ENCODE results near the gene OR51M1. TPM values are rescaled to one million over a fixed set of nuclear protein-coding genes. Genes with fewer than 3 reads are reported as not detected.

Gene OR51M1
- total and polyA plus RNA-seq, 2 of the 13 experiments (the other 11 are each of a cell fraction or from before 2014, with no cell fraction given) = not detected

DNA sequence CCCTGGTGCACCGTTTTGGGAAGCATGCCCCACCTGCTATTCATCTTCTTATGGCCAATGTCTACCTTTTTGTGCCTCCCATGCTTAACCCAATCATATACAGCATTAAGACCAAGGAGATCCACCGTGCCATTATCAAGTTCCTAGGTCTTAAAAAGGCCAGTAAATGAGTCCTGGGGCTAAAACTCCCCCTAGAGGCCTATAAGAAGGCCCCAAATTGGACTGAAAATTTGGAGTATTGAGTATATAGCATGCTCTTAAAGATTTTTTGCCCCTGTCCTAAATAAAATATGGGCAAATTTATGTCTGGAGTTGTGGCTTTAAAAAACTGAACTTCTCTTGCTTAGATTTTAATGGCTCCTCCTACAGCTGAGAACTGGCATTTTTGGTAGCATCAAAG lies 6.6 kb downstream of the OR51M1 start (continued):
- TF ChIP-seq, protein P1, sequence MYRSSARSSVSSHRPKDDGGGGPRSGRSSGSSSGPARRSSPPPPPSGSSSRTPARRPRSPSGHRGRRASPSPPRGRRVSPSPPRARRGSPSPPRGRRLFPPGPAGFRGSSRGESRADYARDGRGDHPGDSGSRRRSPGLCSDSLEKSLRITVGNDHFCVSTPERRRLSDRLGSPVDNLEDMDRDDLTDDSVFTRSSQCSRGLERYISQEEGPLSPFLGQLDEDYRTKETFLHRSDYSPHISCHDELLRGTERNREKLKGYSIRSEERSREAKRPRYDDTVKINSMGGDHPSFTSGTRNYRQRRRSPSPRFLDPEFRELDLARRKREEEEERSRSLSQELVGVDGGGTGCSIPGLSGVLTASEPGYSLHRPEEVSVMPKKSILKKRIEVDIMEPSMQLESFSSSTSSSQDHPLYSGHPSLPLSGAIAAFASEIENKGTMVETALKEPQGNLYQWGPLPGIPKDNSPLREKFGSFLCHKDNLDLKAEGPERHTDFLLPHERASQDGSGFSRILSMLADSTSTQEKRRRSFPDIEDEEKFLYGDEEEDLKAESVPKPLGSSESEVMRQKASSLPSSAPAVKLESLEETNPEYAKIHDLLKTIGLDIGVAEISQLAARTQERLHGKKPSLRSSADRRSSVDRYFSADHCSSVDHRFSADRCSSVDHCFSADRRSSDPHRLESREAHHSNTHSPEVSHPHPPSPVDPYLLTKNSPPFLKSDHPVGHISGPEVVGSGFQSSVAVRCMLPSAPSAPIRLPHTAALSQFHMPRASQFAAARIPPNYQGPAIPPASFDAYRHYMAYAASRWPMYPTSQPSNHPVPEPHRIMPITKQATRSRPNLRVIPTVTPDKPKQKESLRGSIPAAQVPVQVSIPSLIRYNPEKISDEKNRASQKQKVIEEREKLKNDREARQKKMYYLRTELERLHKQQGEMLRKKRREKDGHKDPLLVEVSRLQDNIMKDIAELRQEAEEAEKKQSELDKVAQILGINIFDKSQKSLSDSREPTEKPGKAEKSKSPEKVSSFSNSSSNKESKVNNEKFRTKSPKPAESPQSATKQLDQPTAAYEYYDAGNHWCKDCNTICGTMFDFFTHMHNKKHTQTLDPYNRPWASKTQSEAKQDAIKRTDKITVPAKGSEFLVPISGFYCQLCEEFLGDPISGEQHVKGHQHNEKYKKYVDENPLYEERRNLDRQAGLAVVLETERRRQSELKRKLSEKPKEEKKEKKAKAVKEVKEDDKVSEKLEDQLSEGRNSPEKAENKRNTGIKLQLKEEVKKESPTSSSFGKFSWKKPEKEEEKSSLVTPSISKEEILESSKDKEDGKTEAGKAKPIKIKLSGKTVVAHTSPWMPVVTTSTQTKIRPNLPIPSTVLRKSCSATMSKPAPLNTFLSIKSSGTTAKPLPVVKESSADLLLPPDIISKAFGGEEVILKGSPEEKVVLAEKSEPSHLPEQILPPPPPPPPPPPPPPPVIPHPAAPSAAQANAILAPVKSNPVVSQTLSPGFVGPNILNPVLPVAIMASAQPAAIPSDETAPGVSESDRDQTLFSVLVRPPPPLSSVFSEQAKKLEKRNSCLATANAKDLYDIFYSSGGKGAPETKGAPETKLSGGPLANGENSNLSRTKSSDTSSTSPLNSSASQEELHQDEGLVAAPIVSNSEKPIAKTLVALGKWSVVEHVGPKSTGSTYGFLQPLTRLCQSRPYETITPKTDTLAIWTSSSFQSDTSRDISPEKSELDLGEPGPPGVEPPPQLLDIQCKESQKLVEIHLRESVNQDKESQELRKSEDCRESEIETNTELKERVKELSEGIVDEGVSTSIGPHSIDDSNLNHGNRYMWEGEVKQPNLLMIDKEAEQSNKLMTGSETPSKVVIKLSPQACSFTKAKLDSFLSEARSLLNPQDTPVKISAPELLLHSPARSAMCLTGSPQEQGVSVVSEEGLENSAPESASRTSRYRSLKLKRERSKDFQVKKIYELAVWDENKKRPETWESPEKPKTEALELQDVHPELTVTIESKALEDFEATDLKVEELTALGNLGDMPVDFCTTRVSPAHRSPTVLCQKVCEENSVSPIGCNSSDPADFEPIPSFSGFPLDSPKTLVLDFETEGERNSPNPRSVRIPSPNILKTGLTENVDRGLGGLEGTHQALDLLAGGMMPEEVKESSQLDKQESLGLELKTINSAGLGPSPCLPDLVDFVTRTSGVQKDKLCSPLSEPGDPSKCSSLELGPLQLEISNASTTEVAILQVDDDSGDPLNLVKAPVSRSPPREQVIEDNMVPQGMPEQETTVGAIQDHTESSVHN (CRISPR knock-in tag; IDR thresholded peaks at IDR 0.05) = no peak
- TF ChIP-seq NR1H2 (CRISPR knock-in tag; IDR thresholded peaks at IDR 0.05; ENCODE audit: borderline replicate concordance, low read depth) = no peak
- no peak for TF ChIP-seq ZNF232 (CRISPR knock-in tag; IDR thresholded peaks at IDR 0.05; ENCODE audit: borderline replicate concordance)

DNA sequence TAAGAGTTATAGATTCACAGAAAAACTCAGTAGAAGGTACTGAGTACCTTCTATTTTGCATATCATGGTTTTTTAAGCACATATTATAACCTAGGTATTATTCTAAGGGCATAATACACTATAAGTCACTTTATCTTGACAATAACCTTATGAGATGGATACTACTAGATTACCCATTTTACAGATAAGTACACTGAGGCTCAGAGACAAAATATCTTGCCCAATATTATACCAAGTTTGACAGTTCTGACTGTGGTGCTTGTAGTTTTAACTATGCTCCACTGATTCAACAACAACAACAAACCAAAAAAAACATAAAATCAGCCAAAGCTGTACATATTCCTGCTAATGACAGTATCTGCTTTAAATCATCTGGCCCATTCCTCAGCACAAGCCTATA lies 10.5 kb downstream of the OR51M1 start:
- ChIA-PET CTCF (ENCODE audit: low intra/inter-chr PET ratio, low total read pairs) (no interaction called here), POLR2A (no interaction called here)
- intact Hi-C loops (cut with micrococcal nuclease; ENCODE audit: unreplicated experiment) (no loop called here), in situ Hi-C loops (cut with HindIII; ENCODE audit: extremely low pct_ligation_motif_present, low pct_unique_long_range_greater_than_20kb) (no loop called here)
- Histone ChIP-seq H2AFZ (ENCODE audit: low read length) (no peak overlapping the region), H3K36me3 (replicated peaks in 1 of 2; ENCODE audit: control insufficient read depth in 1 of 2, insufficient read depth in 2 of 2, low read length in 2 of 2) (no peaks in the 10 kb centered on the region), H3K4me3 (replicated peaks in 1 of 3; ENCODE audit: insufficient read depth in 1 of 3, low read depth in 2 of 3, low read length in 3 of 3) (no peak overlapping the region), H3K4me1 (ENCODE audit: insufficient read depth, low read length) (no peaks in the 10 kb centered on the region), H3K9ac (ENCODE audit: insufficient read depth, low read depth, low read length) (no peak overlapping the region), H4K20me1 (ENCODE audit: insufficient read depth, low read length) (no peaks in the 10 kb centered on the region), H3K27me3 (ENCODE audit: control insufficient read depth in 1 of 2, insufficient read depth in 2 of 2, low read length in 2 of 2) (no peaks in the 10 kb centered on the region), H3K4me2 (ENCODE audit: low read depth, low read length) (no peak overlapping the region), H3K79me2 (ENCODE audit: insufficient read depth, low read length) (no peaks in the 10 kb centered on the region), H3K27ac (ENCODE audit: extremely low read length, insufficient read depth, low read length) (no peak overlapping the region), H3K9me3 (ENCODE audit: low read length) (no peaks in the 10 kb centered on the region)
- DNase-seq (ENCODE audit: low spot score) (no peak), FAIRE-seq (no peak), ATAC-seq (no peak)
- no TSS peak for BruUV-seq (replicated peaks)
- TF ChIP-seq ZNF672 (CRISPR knock-in tag; IDR thresholded peaks at IDR 0.05) (no peak), HNF4G (IDR thresholded peaks at IDR 0.05; ENCODE audit: borderline replicate concordance, low read depth, low read length) (no peak), HNF4G (CRISPR knock-in tag; IDR thresholded peaks at IDR 0.05; ENCODE audit: borderline replicate concordance, low read depth) (no peak), SOX5 (CRISPR knock-in tag; IDR thresholded peaks at IDR 0.05; ENCODE audit: borderline replicate concordance) (no peak), ZNF710 (CRISPR knock-in tag; IDR thresholded peaks at IDR 0.05; ENCODE audit: borderline replicate concordance) (no peak), JUND (CRISPR knock-in tag; IDR thresholded peaks at IDR 0.05) (no peak), NCOA5 (CRISPR knock-in tag; IDR thresholded peaks at IDR 0.05) (no peak), NCOA2 (CRISPR knock-in tag; IDR thresholded peaks at IDR 0.05) (no peak), ZNF839 (CRISPR knock-in tag; IDR thresholded peaks at IDR 0.05; ENCODE audit: borderline replicate concordance) (no peak), PITX1 (CRISPR knock-in tag; IDR thresholded peaks at IDR 0.05) (no peak), ZNF709 (CRISPR knock-in tag; IDR thresholded peaks at IDR 0.05) (no peak), SSRP1 (CRISPR knock-in tag; IDR thresholded peaks at IDR 0.05) (no peak), SP4 (CRISPR knock-in tag; IDR thresholded peaks at IDR 0.05) (no peak), ZNF263 (CRISPR knock-in tag; IDR thresholded peaks at IDR 0.05) (no peak)

Data from HepG2 (cell line).